ENCODE data around the gene GPC3. TPM values are rescaled to one million over a fixed set of nuclear protein-coding genes. Genes with fewer than 3 reads are reported as not detected.

Gene GPC3
- total RNA-seq, 1 donor from 2014 or later = 628 TPM

- Mint-ChIP-seq H3K36me3 (peaks cover 5% of the 10 kb centered on the region), H3K4me3 (no peak overlapping the region), H3K27me3 (no peaks in the 10 kb centered on the region), H3K27ac (no peak overlapping the region), H3K4me1 (ENCODE audit: unreplicated experiment) (no peaks in the 10 kb centered on the region), H3K9me3 (peaks cover under 1% of the 10 kb centered on the region)
- DNase-seq (ENCODE audit: extremely low spot score, unreplicated experiment) = no peak
- no peak for TF ChIP-seq CTCF (conservative IDR thresholded peaks at IDR 0.05)
These were observed 424.1 kb downstream of the GPC3 start for GRCh38 chrX:133561251-133561650.

GRCh38 chrX:133559909-133560308, 425.5 kb downstream of the GPC3 start:
- Mint-ChIP-seq H3K4me3 (no peak overlapping the region), H3K9me3 (peaks cover 5% of the 10 kb centered on the region), H3K36me3 (peaks cover 11% of the 10 kb centered on the region), H3K27me3 (no peaks in the 10 kb centered on the region), H3K27ac (no peak overlapping the region), H3K4me1 (ENCODE audit: unreplicated experiment) (no peaks in the 10 kb centered on the region)
- DNase-seq (ENCODE audit: extremely low spot score, unreplicated experiment) = no peak
- TF ChIP-seq CTCF (conservative IDR thresholded peaks at IDR 0.05) = no peak

GRCh38 chrX:133555782-133556458, 429.5 kb downstream of the GPC3 start:
- DNase-seq (ENCODE audit: extremely low spot score, unreplicated experiment) = no peak
- Mint-ChIP-seq H3K4me3 (no peak overlapping the region), H3K4me1 (ENCODE audit: unreplicated experiment) (no peaks in the 10 kb centered on the region), H3K36me3 (peaks cover 14% of the 10 kb centered on the region), H3K27me3 (no peaks in the 10 kb centered on the region), H3K9me3 (peaks cover 5% of the 10 kb centered on the region), H3K27ac (no peak overlapping the region)
- TF ChIP-seq CTCF (conservative IDR thresholded peaks at IDR 0.05) = no peak

- no peaks in the 10 kb centered on the region for H3K4me1 Mint-ChIP-seq (ENCODE audit: unreplicated experiment)
- H3K9me3 Mint-ChIP-seq = peaks cover 7% of the 10 kb centered on the region
- peaks cover 20% of the 10 kb centered on the region for H3K36me3 Mint-ChIP-seq
- H3K27me3 Mint-ChIP-seq = no peaks in the 10 kb centered on the region
- no peak for TF ChIP-seq CTCF (conservative IDR thresholded peaks at IDR 0.05)
- DNase-seq (ENCODE audit: extremely low spot score, unreplicated experiment) = no peak
- H3K27ac Mint-ChIP-seq = peak overlapping the region; percentile 70
- H3K4me3 Mint-ChIP-seq = no peak overlapping the region
These were observed 434.5 kb downstream of the GPC3 start for GRCh38 chrX:133550665-133551485.

- no peak for TF ChIP-seq CTCF (conservative IDR thresholded peaks at IDR 0.05)
- DNase-seq (ENCODE audit: extremely low spot score, unreplicated experiment) = no peak
These were observed 436.0 kb downstream of the GPC3 start for GRCh38 chrX:133549295-133549933.

More at GRCh38 chrX:133549295-133549933, 436.0 kb downstream of the GPC3 start:
- no peak overlapping the region for H3K27ac Mint-ChIP-seq
- H3K9me3 Mint-ChIP-seq = peaks cover 6% of the 10 kb centered on the region
- no peaks in the 10 kb centered on the region for H3K4me1 Mint-ChIP-seq (ENCODE audit: unreplicated experiment)
- no peak overlapping the region for H3K4me3 Mint-ChIP-seq
- no peaks in the 10 kb centered on the region for H3K27me3 Mint-ChIP-seq
- peaks cover 27% of the 10 kb centered on the region for H3K36me3 Mint-ChIP-seq

All from type B pancreatic cell (in vitro differentiated cells).